ENCODE measurements around the gene CFAP45. TPM values are rescaled to one million over a fixed set of nuclear protein-coding genes. Genes with fewer than 3 reads are reported as not detected.

Gene CFAP45
- total and polyA plus RNA-seq, 2 of the 8 experiments (the other 6 are each of a cell fraction or from before 2014, with no cell fraction given), result 0.05 TPM; not detected in 1

DNA sequence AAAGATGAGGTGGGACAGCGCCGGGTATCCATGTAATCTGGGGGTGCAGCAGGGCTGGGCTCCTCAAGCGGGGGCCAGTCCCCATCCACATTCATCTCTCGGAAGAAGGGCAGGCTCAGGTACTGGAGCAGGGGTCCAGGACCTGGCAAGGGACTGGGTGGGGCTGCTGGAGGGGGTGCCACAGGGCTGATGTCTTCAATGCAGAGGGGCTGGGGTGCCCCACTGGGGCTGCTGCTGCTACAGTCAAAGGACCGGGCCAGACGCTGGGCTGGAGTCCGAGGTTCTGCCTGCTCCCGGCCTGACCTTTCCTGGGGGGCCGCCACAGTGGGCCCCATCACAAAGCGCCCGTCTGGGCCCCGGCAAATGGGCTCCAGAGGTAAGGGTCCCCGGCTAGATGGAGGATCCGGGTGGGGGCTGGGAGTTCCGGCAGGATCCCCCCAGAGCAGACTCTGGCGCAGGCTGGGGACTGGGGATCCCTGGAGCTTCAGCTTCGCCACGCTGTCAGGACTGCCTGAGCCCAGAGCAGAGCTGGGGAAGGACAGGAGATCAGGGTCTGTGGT, 28.6 kb upstream of the CFAP45 start (continued):
- no peak for TF ChIP-seq CTBP2 (IDR thresholded peaks at IDR 0.05; ENCODE audit: borderline replicate concordance, insufficient read depth, insufficient read length, low read length)
- no peak for TF ChIP-seq CHD2 (IDR thresholded peaks at IDR 0.05; ENCODE audit: low read length)
- TF ChIP-seq POLR2A (IDR thresholded peaks at IDR 0.05; ENCODE audit: control extremely low read depth in 1 of 2, low read depth in 2 of 2, low read length in 2 of 2), result no peak
- no peak for TF ChIP-seq SP4 (IDR thresholded peaks at IDR 0.05; ENCODE audit: low read length)
- no peak for TF ChIP-seq KDM1A (IDR thresholded peaks at IDR 0.05; ENCODE audit: borderline replicate concordance, low read length)

Measured in H1 (cell line).